Chondrocyte (in vitro differentiated cells): ENCODE data around the gene TMTC3. TPM values are rescaled to one million over a fixed set of nuclear protein-coding genes. Genes with fewer than 3 reads are reported as not detected.
A peak's percentile ranks its signal among the peaks of the same experiment; 100 is the strongest.

ENCODE experiments used
- DNase-seq: peaks from one replicate; pipeline ENCODE4 v3.0.0; 2021; ENCODE audit warnings: mixed read lengths, low spot score
- H3K27ac Mint-ChIP-seq: one replicate; pipeline ENCODE4 v1.8.0; 2021; ENCODE audit warnings: mild to moderate bottlenecking, moderate library complexity, mixed read lengths; ENCODE audit not compliant: unreplicated experiment
- H3K27me3 Mint-ChIP-seq: 2 replicates; pipeline ENCODE4 v1.8.0; 2021; ENCODE audit warnings: low read depth, mixed read lengths
- H3K36me3 Mint-ChIP-seq: 2 replicates; pipeline ENCODE4 v1.8.0; 2021; ENCODE audit warnings: low read depth, mixed read lengths
- H3K4me1 Mint-ChIP-seq: 2 replicates; pipeline ENCODE4 v1.8.0; 2021; ENCODE audit warnings: low read depth, mild to moderate bottlenecking, mixed read lengths
- H3K4me3 Mint-ChIP-seq: one replicate; pipeline ENCODE4 v1.8.0; 2021; ENCODE audit warnings: mild to moderate bottlenecking, moderate library complexity, mixed read lengths; ENCODE audit not compliant: unreplicated experiment
- H3K9me3 Mint-ChIP-seq: 2 replicates; pipeline ENCODE4 v1.8.0; 2021; ENCODE audit warnings: low read depth, mixed read lengths
- CTCF ChIP-seq: fragments of 200-600 bp; sonication (generic); IDR thresholded peaks from 2 replicates; pipeline ENCODE4 v1.5.0; 2021; ENCODE audit warnings: antibody characterized with exemption, mild to moderate bottlenecking, moderate library complexity
- total RNA-seq: library from RNA; stranded (reverse); gene quantifications from 3 replicates; pipeline ENCODE4 v1.2.1, GENCODE V29; 2021

TMTC3 gene
- total RNA-seq, 1 donor from 2014 or later: 50.5 TPM

GRCh38 chr12:88141425-88141773 lies 708 bp upstream of the TMTC3 start:
- no peaks in the 10 kb centered on the region for H3K9me3 Mint-ChIP-seq
- peak overlapping the region; percentile 90 for H3K27ac Mint-ChIP-seq
- H3K36me3 Mint-ChIP-seq: peaks cover 6% of the 10 kb centered on the region
- H3K4me3 Mint-ChIP-seq: peak overlapping the region; percentile 89
- no peak for DNase-seq
- no peak for TF ChIP-seq CTCF
- no peaks in the 10 kb centered on the region for H3K27me3 Mint-ChIP-seq
- peaks cover 19% of the 10 kb centered on the region for H3K4me1 Mint-ChIP-seq

- H3K27ac Mint-ChIP-seq: peak overlapping the region; percentile 90
- H3K27me3 Mint-ChIP-seq: no peaks in the 10 kb centered on the region
- H3K36me3 Mint-ChIP-seq: peaks cover 4% of the 10 kb centered on the region
- no peak for DNase-seq
- H3K9me3 Mint-ChIP-seq: no peaks in the 10 kb centered on the region
- no peak for TF ChIP-seq CTCF
- H3K4me1 Mint-ChIP-seq: peaks cover 19% of the 10 kb centered on the region
- peak overlapping the region; percentile 89 for H3K4me3 Mint-ChIP-seq
Observed at GRCh38 chr12:88142610-88142991, 494 bp downstream of the TMTC3 start.

- H3K27ac Mint-ChIP-seq: no peak overlapping the region
- no peak for DNase-seq
- H3K4me1 Mint-ChIP-seq: peaks cover 19% of the 10 kb centered on the region
- no peaks in the 10 kb centered on the region for H3K36me3 Mint-ChIP-seq
- no peak overlapping the region for H3K4me3 Mint-ChIP-seq
- no peaks in the 10 kb centered on the region for H3K27me3 Mint-ChIP-seq
- TF ChIP-seq CTCF: no peak
- no peaks in the 10 kb centered on the region for H3K9me3 Mint-ChIP-seq
Observed at GRCh38 chr12:88144037-88144436, 1.9 kb downstream of the TMTC3 start.

- no peak overlapping the region for H3K27ac Mint-ChIP-seq
- no peaks in the 10 kb centered on the region for H3K36me3 Mint-ChIP-seq
- no peak overlapping the region for H3K4me3 Mint-ChIP-seq
- no peaks in the 10 kb centered on the region for H3K9me3 Mint-ChIP-seq
- H3K4me1 Mint-ChIP-seq: peaks cover 19% of the 10 kb centered on the region
- H3K27me3 Mint-ChIP-seq: no peaks in the 10 kb centered on the region
- DNase-seq: no peak
- no peak for TF ChIP-seq CTCF
Observed at GRCh38 chr12:88144546-88145468, 2.7 kb downstream of the TMTC3 start.

GRCh38 chr12:88145567-88146505 lies 3.7 kb downstream of the TMTC3 start:
- no peaks in the 10 kb centered on the region for H3K27me3 Mint-ChIP-seq
- H3K4me3 Mint-ChIP-seq: no peak overlapping the region
- no peak overlapping the region for H3K27ac Mint-ChIP-seq

More at GRCh38 chr12:88145567-88146505, 3.7 kb downstream of the TMTC3 start:
- no peaks in the 10 kb centered on the region for H3K36me3 Mint-ChIP-seq
- H3K4me1 Mint-ChIP-seq: peaks cover 19% of the 10 kb centered on the region
- no peak for DNase-seq
- TF ChIP-seq CTCF: no peak
- H3K9me3 Mint-ChIP-seq: no peaks in the 10 kb centered on the region
